ENCODE results near the gene DMRTB1.

DNA sequence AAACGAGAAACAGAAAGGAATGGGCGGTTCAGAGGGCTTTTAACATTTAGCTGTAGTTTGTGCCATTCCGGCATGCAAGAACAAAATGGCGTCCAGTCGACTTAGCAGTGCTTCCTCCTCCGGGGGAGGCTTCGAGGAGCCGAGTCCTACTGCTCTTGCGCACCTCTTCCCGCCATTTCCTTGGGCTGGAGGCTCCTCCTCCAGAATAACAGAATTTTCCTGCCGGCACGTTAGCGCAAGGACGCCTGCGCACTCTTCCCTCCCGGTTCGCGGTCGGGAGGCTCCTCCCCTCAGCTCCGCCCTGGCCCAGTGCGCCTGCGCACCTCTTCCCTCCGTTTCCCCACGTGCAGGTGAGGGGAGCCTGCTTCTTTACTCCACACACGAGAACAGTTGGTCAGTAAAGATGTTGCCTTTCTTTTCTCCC, 1.0 kb downstream of the DMRTB1 start:
- TF ChIP-seq POLR2A (IDR thresholded peaks at IDR 0.05) (no peak), CTCF (IDR thresholded peaks at IDR 0.05) (no peak)
